Stimulated activated CD4-positive, alpha-beta T cell treated with anti-CD3 and anti-CD28 coated beads, TNF-alpha, amount 100 ng/mL, for 1 hour (primary cell): Measurements from ENCODE around the gene IGSF9.
"Not testable (repeated sequence)": the region's sequence is repeated elsewhere in the genome, so short reads cannot be mapped to it uniquely, and the experiment has no call there.

Experiments used
- DNase-seq, 3 donors: peaks; one replicate each; pipeline ENCODE4 v3.0.0-alpha.2; 2020; ENCODE audit warnings: low read depth in 3 of 3, low spot score in 1 of 3

Gene IGSF9

GRCh38 chr1:159921251-159921650 is 24.2 kb downstream of the IGSF9 start:
- no peak for DNase-seq

GRCh38 chr1:159920651-159921050 is 24.8 kb downstream of the IGSF9 start:
- DNase-seq: no peak

- DNase-seq: no peak
These were observed 25.2 kb downstream of the IGSF9 start for GRCh38 chr1:159920202-159920601.

- DNase-seq: no peak
These were observed 26.1 kb downstream of the IGSF9 start for GRCh38 chr1:159919236-159919865.

- no peak for DNase-seq
These were observed 26.8 kb downstream of the IGSF9 start for GRCh38 chr1:159918352-159919200.

- no peak for DNase-seq
These were observed 27.7 kb downstream of the IGSF9 start for GRCh38 chr1:159917533-159918351.

GRCh38 chr1:159916242-159917051 is 29.0 kb downstream of the IGSF9 start:
- no peak for DNase-seq

GRCh38 chr1:159915571-159916241 is 29.7 kb downstream of the IGSF9 start:
- no peak for DNase-seq

GRCh38 chr1:159914252-159915018 is 31.0 kb downstream of the IGSF9 start:
- no peak for DNase-seq

- DNase-seq: no peak
These were observed 31.8 kb downstream of the IGSF9 start for GRCh38 chr1:159913451-159914192.

GRCh38 chr1:159911326-159912070 is 33.9 kb downstream of the IGSF9 start:
- no peak for DNase-seq

GRCh38 chr1:159908031-159908940 is 37.1 kb downstream of the IGSF9 start:
- no peak for DNase-seq

GRCh38 chr1:159906960-159907359 is 38.5 kb downstream of the IGSF9 start:
- no peak for DNase-seq

- not testable (repeated sequence) for DNase-seq
These were observed 41.4 kb downstream of the IGSF9 start for GRCh38 chr1:159904036-159904435.

GRCh38 chr1:159902541-159902940 is 42.9 kb downstream of the IGSF9 start:
- DNase-seq: no peak

GRCh38 chr1:159900755-159901360 is 44.6 kb downstream of the IGSF9 start:
- DNase-seq: no peak
